Muscle layer of colon (tissue), 2 donors: ENCODE measurements around the gene MUC21.

Experiments
- H3K27ac ChIP-seq: one replicate; pipeline ENCODE4 v1.7.0; 2013; ENCODE audit warnings: low read depth, mild to moderate bottlenecking, low read length, moderate library complexity
- H3K27me3 ChIP-seq, 2 donors: one replicate each; pipeline ENCODE4 v1.7.0; 2013; ENCODE audit warnings: low read length in 2 of 2, mild to moderate bottlenecking in 2 of 2; ENCODE audit not compliant: insufficient read depth in 2 of 2, control insufficient read depth in 1 of 2
- H3K36me3 ChIP-seq: one replicate; pipeline ENCODE4 v1.7.0; 2013; ENCODE audit warnings: mild to moderate bottlenecking, low read length; ENCODE audit not compliant: insufficient read depth
- H3K4me1 ChIP-seq: one replicate; pipeline ENCODE4 v1.7.0; 2013; ENCODE audit warnings: mild to moderate bottlenecking, low read length; ENCODE audit not compliant: insufficient read depth
- H3K4me3 ChIP-seq, 2 donors: one replicate each; pipeline ENCODE4 v1.7.0; 2013; ENCODE audit warnings: low read length in 2 of 2, low read depth in 1 of 2, mild to moderate bottlenecking in 1 of 2, moderate library complexity in 1 of 2
- H3K9ac ChIP-seq: one replicate; pipeline ENCODE4 v1.7.0; 2013; ENCODE audit warnings: low read length
- H3K9me3 ChIP-seq: one replicate; pipeline ENCODE4 v1.7.0; 2013; ENCODE audit warnings: mild to moderate bottlenecking, low read length
- donor health status: abdominal sarcoma.
- donor health status: Adenocarcinoma of cecum.

MUC21 gene

GRCh38 chr6:31037682-31038081 lies 54.2 kb downstream of the MUC21 start:
- Histone ChIP-seq H3K9me3 (no peaks in the 10 kb centered on the region), H3K27ac (no peak overlapping the region), H3K9ac (no peak overlapping the region), H3K4me1 (no peaks in the 10 kb centered on the region), H3K27me3 (no peaks in the 10 kb centered on the region), H3K4me3 (no peak overlapping the region), H3K36me3 (no peaks in the 10 kb centered on the region)

- H3K4me1 ChIP-seq, result no peaks in the 10 kb centered on the region
- no peak overlapping the region for H3K4me3 ChIP-seq
- H3K9me3 ChIP-seq, result no peaks in the 10 kb centered on the region
- no peaks in the 10 kb centered on the region for H3K27me3 ChIP-seq
- H3K36me3 ChIP-seq, result no peaks in the 10 kb centered on the region
- H3K9ac ChIP-seq, result no peak overlapping the region
- H3K27ac ChIP-seq, result no peak overlapping the region
Measured at GRCh38 chr6:31038559-31038958, 55.0 kb downstream of the MUC21 start.
